GM12878 (cell line): Measurements from ENCODE around the gene SPAG6. TPM values are rescaled to one million over a fixed set of nuclear protein-coding genes. Genes with fewer than 3 reads are reported as not detected.

Experiments used
- CREB1 ChIP-seq: IDR thresholded peaks from 2 replicates; pipeline ENCODE4 v1.6.1; 2012; ENCODE audit warnings: low read depth, mild to moderate bottlenecking, inconsistent platforms
- HDAC6 ChIP-seq: fragments of 200-600 bp; sonication (generic); IDR thresholded peaks from one replicate; pipeline ENCODE4 v1.8.0; 2017; ENCODE audit warnings: antibody characterized with exemption; ENCODE audit not compliant: unreplicated experiment
- JUND ChIP-seq: IDR thresholded peaks from 2 replicates; pipeline ENCODE4 v1.6.1; 2012; ENCODE audit warnings: low read depth, mild to moderate bottlenecking, low read length, improper control_type of control experiment, moderate library complexity
- polyA plus RNA-seq, 11 experiments: library from polyadenylated mRNA; depleted of rRNA in 4 of 11; unstranded in 6 of 11; stranded (reverse) in 5 of 11; fragments of >200 nt; fragmentation: Nextera tagmentation in 4 of 11; fragmentation: Illumina TruSeq in 1 of 11; extraction: Ambion mirVana in 4 of 11; extraction: Trizol in 1 of 11; gene quantifications; 1 replicate in 1 of 11; 2 replicates in 10 of 11; pipeline versions ENCODE4 v1.2.1 to v1.2.3, GENCODE V29; 2011 to 2016; ENCODE audit warnings: inconsistent platforms in 2 of 11, missing spikeins in 2 of 11, low read depth in 1 of 11
- total RNA-seq, 4 experiments: library from RNA; depleted of rRNA in 3 of 4; stranded (reverse); fragments of >200 nt in 3 of 4; fragmentation: Illumina TruSeq in 1 of 4; extraction: Trizol in 1 of 4; gene quantifications; 2 replicates each; pipeline versions ENCODE4 v1.2.1 to v1.2.3, GENCODE V29; 2013 to 2021
- TF ChIP-seq, protein P1 (sequence below): fragments of 450-650 bp; IDR thresholded peaks from 2 replicates; pipeline ENCODE4 v1.6.1; 2014; ENCODE audit warnings: mild to moderate bottlenecking
- TF ChIP-seq, protein P2 (sequence below): fragments of 450-650 bp; IDR thresholded peaks from 2 replicates; pipeline ENCODE4 v1.6.1; 2017; ENCODE audit warnings: mild to moderate bottlenecking, low read depth, inconsistent platforms; ENCODE audit not compliant: poor library complexity, severe bottlenecking
- TF ChIP-seq, protein P3 (sequence below): fragments of 450-650 bp; IDR thresholded peaks from 2 replicates; pipeline ENCODE4 v1.6.1; 2017; ENCODE audit warnings: mild to moderate bottlenecking, moderate library complexity

The SPAG6 gene
- total and polyA plus RNA-seq, 10 of the 15 experiments (the other 5 are each of a cell fraction or from before 2014, with no cell fraction given), result 0.13 to 0.99 (median 0.40) TPM; not detected in 1

DNA sequence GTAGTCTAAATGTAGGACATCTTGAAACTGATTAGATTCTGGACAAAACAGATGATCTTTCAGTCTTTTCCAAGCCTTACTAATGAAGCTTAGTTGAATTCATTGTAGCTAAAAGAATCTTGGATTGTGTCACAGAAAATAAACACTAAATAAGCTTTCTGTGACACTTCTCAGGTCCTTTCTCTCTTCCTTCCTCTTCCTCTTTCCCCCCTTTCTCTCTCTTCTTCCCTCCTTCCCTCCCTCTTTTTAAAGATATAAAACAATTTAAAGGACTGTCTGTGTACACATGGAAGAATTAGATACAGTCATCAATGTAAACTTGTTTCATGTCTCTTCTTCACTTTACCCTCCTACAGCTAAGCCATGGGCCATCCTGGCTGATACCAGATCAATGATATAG, 34.4 kb upstream of the SPAG6 start (continued):
- TF ChIP-seq HDAC6 (no peak), JUND (no peak), CREB1 (no peak)
- TF ChIP-seq, protein P1, sequence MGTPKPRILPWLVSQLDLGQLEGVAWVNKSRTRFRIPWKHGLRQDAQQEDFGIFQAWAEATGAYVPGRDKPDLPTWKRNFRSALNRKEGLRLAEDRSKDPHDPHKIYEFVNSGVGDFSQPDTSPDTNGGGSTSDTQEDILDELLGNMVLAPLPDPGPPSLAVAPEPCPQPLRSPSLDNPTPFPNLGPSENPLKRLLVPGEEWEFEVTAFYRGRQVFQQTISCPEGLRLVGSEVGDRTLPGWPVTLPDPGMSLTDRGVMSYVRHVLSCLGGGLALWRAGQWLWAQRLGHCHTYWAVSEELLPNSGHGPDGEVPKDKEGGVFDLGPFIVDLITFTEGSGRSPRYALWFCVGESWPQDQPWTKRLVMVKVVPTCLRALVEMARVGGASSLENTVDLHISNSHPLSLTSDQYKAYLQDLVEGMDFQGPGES, result no peak
- TF ChIP-seq, protein P2, sequence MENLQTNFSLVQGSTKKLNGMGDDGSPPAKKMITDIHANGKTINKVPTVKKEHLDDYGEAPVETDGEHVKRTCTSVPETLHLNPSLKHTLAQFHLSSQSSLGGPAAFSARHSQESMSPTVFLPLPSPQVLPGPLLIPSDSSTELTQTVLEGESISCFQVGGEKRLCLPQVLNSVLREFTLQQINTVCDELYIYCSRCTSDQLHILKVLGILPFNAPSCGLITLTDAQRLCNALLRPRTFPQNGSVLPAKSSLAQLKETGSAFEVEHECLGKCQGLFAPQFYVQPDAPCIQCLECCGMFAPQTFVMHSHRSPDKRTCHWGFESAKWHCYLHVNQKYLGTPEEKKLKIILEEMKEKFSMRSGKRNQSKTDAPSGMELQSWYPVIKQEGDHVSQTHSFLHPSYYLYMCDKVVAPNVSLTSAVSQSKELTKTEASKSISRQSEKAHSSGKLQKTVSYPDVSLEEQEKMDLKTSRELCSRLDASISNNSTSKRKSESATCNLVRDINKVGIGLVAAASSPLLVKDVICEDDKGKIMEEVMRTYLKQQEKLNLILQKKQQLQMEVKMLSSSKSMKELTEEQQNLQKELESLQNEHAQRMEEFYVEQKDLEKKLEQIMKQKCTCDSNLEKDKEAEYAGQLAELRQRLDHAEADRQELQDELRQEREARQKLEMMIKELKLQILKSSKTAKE, result no peak
- TF ChIP-seq, protein P3, sequence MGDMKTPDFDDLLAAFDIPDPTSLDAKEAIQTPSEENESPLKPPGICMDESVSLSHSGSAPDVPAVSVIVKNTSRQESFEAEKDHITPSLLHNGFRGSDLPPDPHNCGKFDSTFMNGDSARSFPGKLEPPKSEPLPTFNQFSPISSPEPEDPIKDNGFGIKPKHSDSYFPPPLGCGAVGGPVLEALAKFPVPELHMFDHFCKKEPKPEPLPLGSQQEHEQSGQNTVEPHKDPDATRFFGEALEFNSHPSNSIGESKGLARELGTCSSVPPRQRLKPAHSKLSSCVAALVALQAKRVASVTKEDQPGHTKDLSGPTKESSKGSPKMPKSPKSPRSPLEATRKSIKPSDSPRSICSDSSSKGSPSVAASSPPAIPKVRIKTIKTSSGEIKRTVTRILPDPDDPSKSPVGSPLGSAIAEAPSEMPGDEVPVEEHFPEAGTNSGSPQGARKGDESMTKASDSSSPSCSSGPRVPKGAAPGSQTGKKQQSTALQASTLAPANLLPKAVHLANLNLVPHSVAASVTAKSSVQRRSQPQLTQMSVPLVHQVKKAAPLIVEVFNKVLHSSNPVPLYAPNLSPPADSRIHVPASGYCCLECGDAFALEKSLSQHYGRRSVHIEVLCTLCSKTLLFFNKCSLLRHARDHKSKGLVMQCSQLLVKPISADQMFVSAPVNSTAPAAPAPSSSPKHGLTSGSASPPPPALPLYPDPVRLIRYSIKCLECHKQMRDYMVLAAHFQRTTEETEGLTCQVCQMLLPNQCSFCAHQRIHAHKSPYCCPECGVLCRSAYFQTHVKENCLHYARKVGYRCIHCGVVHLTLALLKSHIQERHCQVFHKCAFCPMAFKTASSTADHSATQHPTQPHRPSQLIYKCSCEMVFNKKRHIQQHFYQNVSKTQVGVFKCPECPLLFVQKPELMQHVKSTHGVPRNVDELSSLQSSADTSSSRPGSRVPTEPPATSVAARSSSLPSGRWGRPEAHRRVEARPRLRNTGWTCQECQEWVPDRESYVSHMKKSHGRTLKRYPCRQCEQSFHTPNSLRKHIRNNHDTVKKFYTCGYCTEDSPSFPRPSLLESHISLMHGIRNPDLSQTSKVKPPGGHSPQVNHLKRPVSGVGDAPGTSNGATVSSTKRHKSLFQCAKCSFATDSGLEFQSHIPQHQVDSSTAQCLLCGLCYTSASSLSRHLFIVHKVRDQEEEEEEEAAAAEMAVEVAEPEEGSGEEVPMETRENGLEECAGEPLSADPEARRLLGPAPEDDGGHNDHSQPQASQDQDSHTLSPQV, result no peak
- TF ChIP-seq, all 136 proteins: peak for 0
